HFFc6 (cell line): Measurements from ENCODE around the gene SSU72. TPM values are rescaled to one million over a fixed set of nuclear protein-coding genes. Genes with fewer than 3 reads are reported as not detected.

Experiments
- DNase-seq: peaks from one replicate; pipeline ENCODE4 v3.0.0-alpha.2; 2018
- H3K27ac Mint-ChIP-seq: 2 replicates; pipeline ENCODE4 v1.8.0; 2020; ENCODE audit warnings: mild to moderate bottlenecking, mixed read lengths
- H3K27me3 Mint-ChIP-seq: 2 replicates; pipeline ENCODE4 v1.8.0; 2021; ENCODE audit warnings: mild to moderate bottlenecking, moderate library complexity, mixed read lengths; ENCODE audit not compliant: insufficient read depth
- H3K36me3 Mint-ChIP-seq: 2 replicates; pipeline ENCODE4 v1.8.0; 2021; ENCODE audit warnings: low read depth, mixed read lengths
- H3K4me1 Mint-ChIP-seq: 2 replicates; pipeline ENCODE4 v1.8.0; 2020; ENCODE audit warnings: low read depth, mixed read lengths
- H3K4me3 Mint-ChIP-seq: 2 replicates; pipeline ENCODE4 v1.8.0; 2020; ENCODE audit warnings: mild to moderate bottlenecking, moderate library complexity, mixed read lengths
- H3K9me3 Mint-ChIP-seq: 2 replicates; pipeline ENCODE4 v1.8.0; 2020; ENCODE audit warnings: mild to moderate bottlenecking, mixed read lengths
- total RNA-seq, 6 experiments: library from RNA; stranded (reverse); fragmentation: NEBNext Ultra II Directional; extraction: Animal tissue kit (Norgen Biotek cat#: 25700); gene quantifications; 2 replicates in 1 of 6; 3 replicates in 5 of 6; pipeline ENCODE4 v1.2.3, GENCODE V29; 2021
- TF ChIP-seq, protein P1 (sequence below): fragments of 200-600 bp; sonication (generic); IDR thresholded peaks from 2 replicates; pipeline ENCODE4 v1.5.0; 2021; ENCODE audit warnings: antibody characterized with exemption, mild to moderate bottlenecking

The SSU72 gene
- total RNA-seq, 6 experiments from 2014 or later, result 132 to 156 (median 137) TPM

DNA sequence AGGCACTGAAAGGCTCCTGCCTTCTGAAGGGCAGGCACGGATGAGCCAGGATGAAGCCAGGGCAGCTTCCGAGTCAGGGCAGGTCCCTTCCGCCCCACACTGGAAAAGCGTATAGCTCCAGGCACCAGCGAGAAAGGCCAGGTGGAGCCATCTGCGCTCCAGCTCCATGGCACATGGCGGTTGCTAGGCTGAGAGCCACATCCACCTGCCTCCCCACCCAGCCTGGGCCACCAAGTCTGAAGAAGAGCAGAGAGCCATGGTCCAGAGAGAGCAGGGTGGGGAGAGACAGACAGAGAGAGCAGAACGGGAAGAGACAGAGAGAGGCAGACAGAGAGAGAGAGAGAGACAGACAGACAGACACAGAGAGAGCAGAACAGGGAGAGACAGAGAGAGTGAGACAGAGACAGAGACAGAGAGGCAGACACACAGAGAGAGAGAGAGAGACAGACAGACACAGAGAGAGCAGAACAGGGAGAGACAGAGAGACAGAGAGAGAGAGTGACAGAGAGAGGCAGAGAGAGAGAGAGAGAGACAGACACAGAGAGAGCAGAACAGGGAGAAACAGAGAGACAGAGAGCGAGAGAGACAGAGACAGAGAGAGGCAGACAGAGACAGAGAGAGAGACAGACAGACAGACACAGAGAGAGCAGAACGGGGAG, 20.1 kb upstream of the SSU72 start:
- TF ChIP-seq, protein P1, sequence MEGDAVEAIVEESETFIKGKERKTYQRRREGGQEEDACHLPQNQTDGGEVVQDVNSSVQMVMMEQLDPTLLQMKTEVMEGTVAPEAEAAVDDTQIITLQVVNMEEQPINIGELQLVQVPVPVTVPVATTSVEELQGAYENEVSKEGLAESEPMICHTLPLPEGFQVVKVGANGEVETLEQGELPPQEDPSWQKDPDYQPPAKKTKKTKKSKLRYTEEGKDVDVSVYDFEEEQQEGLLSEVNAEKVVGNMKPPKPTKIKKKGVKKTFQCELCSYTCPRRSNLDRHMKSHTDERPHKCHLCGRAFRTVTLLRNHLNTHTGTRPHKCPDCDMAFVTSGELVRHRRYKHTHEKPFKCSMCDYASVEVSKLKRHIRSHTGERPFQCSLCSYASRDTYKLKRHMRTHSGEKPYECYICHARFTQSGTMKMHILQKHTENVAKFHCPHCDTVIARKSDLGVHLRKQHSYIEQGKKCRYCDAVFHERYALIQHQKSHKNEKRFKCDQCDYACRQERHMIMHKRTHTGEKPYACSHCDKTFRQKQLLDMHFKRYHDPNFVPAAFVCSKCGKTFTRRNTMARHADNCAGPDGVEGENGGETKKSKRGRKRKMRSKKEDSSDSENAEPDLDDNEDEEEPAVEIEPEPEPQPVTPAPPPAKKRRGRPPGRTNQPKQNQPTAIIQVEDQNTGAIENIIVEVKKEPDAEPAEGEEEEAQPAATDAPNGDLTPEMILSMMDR, result no peak
- DNase-seq, result no peak
- no peaks in the 10 kb centered on the region for H3K9me3 Mint-ChIP-seq
- no peaks in the 10 kb centered on the region for H3K36me3 Mint-ChIP-seq
- no peaks in the 10 kb centered on the region for H3K4me1 Mint-ChIP-seq
- no peak overlapping the region for H3K4me3 Mint-ChIP-seq
- peaks cover 7% of the 10 kb centered on the region for H3K27me3 Mint-ChIP-seq
- no peak overlapping the region for H3K27ac Mint-ChIP-seq

DNA sequence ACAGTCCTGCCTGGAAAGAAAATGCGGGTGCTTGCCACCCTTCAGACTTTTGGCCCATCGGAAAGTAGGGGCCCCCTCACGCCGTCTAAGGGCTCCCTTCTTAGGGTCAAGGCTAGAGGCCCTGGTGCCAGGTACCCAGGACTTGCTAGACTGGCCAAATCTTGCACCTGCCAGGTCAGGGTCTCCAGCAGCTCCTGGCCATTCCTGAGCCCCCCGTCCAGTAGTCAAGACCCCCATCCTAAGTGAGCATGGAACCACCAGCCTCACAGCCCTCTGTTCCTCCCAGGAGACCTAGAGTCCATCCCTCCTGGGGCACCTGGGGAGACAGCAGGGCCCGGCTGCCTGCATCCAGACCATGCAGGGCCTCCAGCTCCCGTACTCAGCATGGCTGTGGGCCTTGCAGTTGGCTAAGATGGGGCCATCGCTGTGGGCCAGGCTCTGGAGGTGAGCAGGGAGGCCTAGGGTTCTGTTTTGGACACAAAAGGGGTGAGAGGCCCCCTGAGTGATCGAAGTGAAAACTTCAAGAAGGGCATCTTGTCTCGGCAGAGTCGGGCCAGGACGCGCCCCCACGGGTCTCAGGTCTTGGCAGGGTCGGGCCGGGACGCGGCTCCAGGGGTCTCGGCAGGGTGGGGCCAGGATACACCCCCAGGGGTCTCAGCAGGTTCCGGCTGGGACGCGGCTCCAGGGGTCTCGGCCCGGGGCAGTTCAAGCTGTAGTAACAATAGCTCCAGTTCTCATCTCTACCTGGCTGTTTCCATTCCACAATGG, 19.4 kb upstream of the SSU72 start:
- H3K9me3 Mint-ChIP-seq, result no peaks in the 10 kb centered on the region
- peaks cover 7% of the 10 kb centered on the region for H3K27me3 Mint-ChIP-seq
- H3K4me3 Mint-ChIP-seq, result no peak overlapping the region
- DNase-seq, result no peak
- H3K4me1 Mint-ChIP-seq, result no peaks in the 10 kb centered on the region
- H3K36me3 Mint-ChIP-seq, result no peaks in the 10 kb centered on the region
- no peak overlapping the region for H3K27ac Mint-ChIP-seq
- TF ChIP-seq, protein P1, result no peak

DNA sequence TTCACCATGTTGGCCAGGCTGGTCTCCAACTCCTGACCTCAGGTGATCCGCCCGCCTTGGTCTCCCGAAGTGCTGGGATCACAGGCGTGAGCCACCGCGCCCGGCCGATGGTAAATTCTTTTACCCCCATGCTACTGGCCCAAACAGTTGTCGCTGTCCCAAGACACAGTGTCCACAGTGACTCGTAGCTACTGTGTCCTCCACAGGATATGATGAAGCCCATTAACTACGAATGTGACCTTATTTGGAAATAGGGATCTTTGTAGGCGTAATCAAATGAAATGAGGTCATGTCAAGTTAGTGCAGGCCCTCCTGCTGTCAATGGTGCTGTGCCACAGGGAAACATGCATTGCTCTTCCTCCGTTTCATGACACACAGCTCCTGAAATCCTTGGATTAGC, 16.8 kb upstream of the SSU72 start:
- TF ChIP-seq, protein P1, result no peak
- no peaks in the 10 kb centered on the region for H3K4me1 Mint-ChIP-seq
- H3K27me3 Mint-ChIP-seq, result peaks cover 3% of the 10 kb centered on the region
- H3K27ac Mint-ChIP-seq, result no peak overlapping the region
- no peaks in the 10 kb centered on the region for H3K36me3 Mint-ChIP-seq
- no peaks in the 10 kb centered on the region for H3K9me3 Mint-ChIP-seq
- DNase-seq, result no peak
- no peak overlapping the region for H3K4me3 Mint-ChIP-seq

DNA sequence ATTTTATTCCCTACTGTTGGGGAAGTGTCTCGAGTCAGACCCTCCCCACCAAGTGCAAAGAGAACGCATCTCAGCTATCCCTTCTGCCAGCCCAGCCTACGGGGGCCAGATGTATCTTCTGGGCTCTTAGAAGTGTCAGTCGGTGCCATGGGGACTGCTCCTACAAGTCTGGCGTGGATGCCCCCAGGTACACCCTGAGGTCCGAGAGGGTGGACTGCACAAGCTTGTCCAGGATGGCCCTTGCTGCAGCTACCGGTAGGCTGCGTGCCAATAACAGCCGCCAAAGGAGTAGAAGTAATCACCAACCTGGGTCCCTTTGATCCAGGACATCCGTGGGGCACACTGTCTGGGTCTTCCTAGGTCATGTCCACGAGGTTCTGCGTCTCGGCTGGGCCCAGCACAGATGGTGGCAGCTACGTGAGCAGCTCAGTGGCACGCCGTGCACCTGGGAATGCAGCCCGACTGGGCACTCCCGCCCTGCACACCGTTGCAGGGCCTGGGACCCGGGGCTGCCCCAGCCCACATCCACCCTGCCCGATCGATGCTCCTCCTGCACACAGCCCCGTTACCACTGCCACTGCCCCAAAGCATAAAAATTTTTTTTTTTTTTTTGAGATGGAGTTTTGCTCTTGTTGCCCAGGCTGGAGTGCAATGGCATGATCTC, 8.8 kb upstream of the SSU72 start:
- TF ChIP-seq, protein P1, result no peak
- no peak overlapping the region for H3K27ac Mint-ChIP-seq
- no peaks in the 10 kb centered on the region for H3K9me3 Mint-ChIP-seq
- no peak for DNase-seq
- no peak overlapping the region for H3K4me3 Mint-ChIP-seq
- H3K36me3 Mint-ChIP-seq, result no peaks in the 10 kb centered on the region
- H3K27me3 Mint-ChIP-seq, result peaks cover 51% of the 10 kb centered on the region
- H3K4me1 Mint-ChIP-seq, result 0 out of 2 replicates have a peak, but pooled peaks cover 5% of the 10 kb centered on the region

DNA sequence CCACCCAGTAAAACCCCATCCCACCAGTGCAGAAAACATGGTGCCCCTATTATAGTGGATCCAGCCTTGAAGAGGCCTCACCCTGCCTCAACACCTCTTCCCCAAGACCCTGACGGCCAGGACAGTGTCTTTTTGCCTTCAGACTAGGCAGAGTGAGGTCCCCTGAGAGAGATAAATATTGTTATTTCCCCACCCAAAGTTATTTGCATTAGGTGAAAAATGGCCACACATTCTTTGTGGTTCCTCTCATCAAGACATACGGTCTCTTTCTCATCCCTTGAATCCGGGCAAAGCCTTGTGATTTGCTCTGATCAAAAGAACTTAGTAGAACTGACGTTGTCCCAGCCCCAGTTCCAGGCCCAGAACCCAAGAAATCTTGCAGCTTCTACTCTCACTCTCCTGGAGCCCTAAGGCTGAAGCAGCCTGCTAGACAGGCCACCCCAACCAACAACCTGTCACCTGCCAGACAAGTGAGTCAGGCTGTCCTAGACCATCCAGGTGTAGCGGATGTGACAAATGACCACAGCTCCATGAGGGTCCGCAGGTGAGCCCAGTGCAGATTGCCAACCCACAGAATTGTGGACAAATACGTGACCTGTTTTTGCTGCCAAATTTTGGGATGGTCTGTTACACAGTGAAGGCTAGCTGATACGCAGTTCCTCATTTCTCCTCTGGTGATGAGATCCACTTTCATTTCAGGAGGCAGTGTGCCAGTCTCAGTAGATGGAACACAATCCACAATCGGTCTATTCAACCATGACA, 8.1 kb upstream of the SSU72 start:
- Mint-ChIP-seq H3K27ac (no peak overlapping the region), H3K9me3 (no peaks in the 10 kb centered on the region), H3K4me3 (no peak overlapping the region), H3K36me3 (no peaks in the 10 kb centered on the region), H3K27me3 (peaks cover 51% of the 10 kb centered on the region), H3K4me1 (0 out of 2 replicates have a peak, but pooled peaks cover 5% of the 10 kb centered on the region)
- TF ChIP-seq, protein P1, result no peak
- DNase-seq, result no peak
